ENCODE data around the gene PLXND1.
"Not testable (repeated sequence)": the region's sequence is repeated elsewhere in the genome, so short reads cannot be mapped to it uniquely, and the experiment has no call there.

The PLXND1 gene

DNA sequence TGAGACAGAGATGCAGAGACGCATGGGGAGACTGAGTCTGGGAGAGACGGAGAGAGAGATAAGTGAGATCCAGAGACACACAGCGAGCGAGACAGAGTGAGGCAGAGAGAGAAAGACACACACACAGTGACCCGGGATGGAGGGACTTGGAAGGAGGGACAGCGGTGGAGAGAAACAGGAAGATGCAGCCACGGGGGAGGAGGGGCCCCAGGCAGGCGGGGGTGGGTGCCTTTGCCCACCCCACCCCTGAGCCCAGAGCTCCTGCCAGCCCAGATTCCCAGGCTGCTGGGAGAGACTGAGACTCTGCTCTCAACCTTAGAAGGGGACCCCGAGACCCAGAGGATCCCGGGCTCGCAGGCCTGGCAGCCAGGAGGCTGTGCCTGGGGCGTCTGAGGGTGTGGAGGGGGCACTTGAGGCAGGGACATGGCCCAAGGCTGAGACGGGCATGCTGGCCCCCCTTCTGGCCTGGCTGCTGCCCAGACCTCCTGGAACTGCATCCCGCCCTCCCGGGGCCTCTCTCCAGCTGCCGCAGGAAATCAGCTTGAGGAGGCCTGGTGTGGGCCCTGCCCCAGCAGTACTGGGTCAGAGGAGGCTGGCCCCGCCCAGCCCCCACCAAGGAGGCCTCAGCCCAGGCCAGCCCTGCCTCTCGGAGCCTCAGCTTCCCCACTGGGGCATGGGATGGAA, 45.4 kb downstream of the PLXND1 start:
- DNase-seq = no peak

DNA sequence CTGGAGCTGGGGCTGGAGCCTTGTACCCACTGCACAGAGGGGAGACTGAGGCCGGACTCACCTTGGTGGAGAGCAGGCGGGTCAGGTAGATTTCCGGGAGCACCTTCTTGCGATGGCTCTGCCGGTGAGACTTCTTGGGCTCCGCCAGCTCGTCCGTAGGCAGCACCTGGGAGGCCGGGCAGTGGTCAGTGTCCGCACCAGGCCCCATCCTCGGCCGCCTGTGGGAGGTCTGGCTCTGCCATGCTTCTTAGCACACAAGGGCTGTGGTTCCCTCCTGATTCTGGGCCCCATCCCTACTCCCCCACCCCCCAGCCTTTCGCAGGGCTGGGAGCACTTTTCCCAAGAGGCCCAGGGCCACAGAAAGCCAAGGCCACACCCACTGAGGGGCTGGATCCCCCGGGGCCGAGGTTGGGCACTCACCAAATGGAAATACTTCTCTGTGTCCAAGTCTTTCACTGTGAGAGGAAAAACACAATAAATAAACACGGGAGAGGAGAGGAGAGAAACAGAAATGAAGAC, 46.1 kb downstream of the PLXND1 start:
- DNase-seq = no peak

DNA sequence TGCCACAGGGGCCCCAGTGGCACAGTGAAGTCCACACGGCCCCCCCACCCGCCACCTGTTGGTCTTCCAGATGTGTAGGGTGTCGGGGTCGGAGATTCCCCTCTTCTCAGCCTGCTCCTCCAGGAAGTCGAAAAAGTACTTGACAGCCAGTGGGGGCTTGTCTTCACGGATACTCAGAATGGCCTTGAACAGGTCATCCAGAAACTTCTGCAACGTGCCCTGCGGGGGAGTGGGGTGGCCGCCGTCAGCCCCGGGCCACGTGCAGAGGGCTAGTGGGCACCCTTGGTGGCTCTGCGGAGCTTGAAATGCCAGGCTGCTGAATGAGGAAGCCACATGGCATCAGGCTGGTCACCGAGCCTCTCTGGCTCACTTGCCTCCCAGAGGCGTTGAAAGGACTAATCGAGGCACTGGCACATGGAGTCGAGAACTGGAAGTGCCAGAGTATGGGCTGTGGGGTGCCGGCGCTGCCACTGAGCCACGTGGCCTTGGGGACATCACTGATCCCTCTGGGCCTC, 46.9 kb downstream of the PLXND1 start:
- DNase-seq = no peak

GRCh38 chr3:129558772-129559564, 47.5 kb downstream of the PLXND1 start:
- no peak for DNase-seq

- DNase-seq = peak; percentile 6
Observed at GRCh38 chr3:129558081-129558771, 48.2 kb downstream of the PLXND1 start.

- no peak for DNase-seq
Observed at GRCh38 chr3:129557548-129557894, 49.0 kb downstream of the PLXND1 start.

DNA sequence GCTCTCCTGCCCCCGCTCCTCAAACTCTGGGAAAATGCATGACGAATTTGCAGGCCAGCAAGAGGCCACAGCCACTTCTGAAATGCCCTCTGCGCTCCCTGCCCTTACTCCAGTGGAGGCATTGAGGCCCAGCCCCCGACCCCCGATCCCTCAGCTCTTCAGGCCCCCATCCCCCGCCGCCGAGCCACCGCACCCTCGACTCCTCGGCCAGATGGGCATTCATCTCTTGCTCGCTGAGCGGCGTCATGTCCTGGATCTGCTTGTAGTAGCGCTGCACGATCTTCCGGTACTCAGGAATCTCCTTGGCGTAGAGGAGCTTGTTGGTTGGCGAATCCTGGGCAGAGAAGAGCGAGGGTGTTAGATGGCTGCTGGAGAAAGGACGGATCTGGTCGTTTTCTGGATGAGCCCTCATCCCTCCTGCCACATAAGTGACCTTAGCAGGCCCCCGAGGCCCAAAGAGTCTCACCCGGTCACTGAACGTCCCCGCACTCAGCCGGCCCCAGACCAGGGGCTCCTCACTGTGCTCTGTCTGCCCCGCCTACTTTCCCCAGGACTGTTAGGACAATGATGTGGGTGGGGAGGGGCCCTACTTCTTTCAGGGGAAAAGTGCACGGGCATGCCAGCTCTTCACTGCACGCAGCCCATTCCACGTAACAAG, 49.5 kb downstream of the PLXND1 start:
- DNase-seq = no peak

DNA sequence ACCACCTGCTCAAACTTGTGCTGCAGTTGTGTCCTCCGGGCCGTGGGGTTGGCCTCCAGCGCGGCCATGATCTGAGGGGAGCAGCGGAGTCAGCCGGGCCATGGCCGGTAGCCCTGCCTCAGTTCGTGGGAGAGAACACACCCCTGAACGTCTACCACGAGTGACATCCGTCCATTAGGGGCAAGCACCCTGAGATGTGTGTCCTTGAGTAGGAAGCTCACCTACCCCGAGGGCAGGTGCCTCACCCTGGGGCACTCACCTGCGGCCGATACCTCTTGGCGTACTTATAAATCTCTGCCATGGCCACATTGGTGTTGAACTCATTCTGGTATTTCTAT, 50.1 kb downstream of the PLXND1 start:
- DNase-seq = no peak

DNA sequence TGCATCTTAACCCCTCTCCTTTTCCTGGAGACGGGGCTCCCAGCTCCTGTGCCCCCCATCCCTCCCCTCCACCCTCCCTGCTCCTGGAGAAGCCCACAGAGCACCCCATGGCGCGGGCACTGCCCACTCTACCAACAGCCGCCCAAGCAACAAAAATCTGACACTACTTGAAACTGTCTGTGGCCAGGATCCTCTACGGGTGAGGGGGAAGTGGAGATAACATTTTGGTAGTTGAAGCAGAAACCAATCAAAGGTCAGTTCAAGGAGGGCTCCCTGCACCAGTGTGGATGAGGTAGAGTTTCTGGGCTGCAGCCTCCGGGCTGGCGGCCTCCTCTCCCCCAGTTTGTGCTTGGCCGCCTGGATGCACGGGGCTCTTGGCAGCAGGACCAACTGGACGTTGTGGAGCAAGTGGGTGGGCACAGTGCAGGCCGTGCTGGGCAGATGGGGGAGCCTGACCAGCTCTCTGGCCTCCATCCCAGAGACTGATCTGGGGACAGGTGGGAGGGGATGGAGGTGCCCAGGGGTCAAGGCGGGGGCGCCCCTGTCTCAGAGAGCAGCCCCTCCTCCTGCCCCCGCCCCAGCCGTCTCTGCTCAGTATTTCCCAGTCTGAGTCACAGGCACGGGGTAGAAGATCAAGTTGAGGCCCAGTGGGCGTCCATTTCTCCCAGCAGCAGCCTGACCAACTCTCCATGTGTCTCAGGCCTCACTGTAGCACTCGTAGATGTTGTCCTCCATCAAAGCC, 50.7 kb downstream of the PLXND1 start:
- DNase-seq = no peak

DNA sequence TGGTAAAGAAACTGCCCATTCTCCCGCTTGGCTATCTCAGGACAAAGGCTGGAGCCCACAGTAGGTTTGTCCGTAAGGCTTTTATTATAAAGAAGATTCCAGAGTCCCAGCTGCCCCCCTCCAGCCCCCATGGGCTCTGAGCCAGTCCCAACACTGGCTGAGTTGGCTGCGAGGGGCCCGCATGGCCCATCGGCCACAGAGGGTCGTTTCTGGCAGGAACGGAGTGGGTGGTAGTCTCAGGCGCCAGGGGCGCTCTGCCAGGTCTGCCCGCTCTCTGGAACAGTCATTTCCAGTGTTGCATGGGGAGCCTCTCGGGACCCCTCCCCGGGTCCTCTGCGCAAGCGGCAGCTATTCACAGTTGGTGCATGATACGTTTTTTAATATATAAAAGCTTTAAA, 51.3 kb downstream of the PLXND1 start:
- DNase-seq = no peak

DNA sequence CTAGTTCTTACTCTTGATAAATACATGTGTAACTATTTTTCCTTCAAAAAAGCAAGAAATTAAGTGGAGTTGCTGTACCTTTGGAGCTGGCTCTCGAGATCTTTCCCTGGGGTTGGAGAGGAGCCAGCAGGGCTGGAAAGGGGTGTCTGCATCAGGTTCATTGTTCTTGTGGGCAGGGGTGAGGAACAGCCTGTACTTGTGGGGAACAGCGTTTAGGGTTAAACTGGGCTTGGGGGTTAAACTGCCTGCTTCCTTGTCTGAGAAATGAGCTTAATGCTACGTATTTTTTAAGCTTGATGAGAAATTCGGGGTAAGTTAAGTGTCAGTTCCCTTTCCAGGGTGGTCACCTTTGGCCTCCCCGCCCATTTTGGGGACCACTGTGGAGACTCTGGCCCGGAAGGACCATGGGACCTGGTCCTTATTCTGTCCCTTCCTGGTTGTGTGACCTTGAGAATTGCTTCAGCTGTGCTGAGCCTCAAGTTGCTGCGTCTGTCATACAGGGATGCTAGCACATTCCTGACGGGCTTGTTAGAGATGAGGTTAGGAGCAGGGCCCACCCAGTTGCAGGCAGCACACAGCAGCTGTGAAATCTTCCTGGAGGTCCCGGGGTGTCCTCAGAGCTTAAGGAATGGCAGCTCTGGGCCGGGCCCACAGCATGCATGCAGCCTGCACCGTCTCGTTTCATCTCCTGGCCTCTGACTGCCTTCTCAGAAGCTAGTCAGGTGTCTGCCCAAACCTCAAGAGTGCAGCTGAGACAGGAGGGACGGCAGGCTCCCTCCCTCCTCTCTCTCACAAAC, 51.9 kb downstream of the PLXND1 start:
- no peak for DNase-seq

DNA sequence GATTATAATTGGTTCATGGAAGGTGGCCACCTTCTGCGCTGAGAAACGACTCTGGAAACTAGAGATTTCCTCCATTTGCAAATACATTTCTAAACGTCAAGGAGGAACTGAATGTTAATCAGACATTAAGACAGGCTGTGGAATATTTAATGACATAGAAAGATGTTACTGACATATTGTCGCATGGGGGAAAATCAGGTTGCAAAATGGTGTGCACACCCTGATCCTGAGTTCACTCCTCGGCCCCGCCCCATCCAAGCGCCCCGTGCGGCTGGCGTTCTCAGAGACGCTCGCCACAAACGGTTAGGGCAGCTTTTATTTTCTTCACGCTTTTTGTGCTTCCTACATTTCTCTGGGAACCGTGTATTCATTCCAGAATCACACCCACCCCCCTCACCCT, 52.8 kb downstream of the PLXND1 start:
- DNase-seq = peak; percentile 7

DNA sequence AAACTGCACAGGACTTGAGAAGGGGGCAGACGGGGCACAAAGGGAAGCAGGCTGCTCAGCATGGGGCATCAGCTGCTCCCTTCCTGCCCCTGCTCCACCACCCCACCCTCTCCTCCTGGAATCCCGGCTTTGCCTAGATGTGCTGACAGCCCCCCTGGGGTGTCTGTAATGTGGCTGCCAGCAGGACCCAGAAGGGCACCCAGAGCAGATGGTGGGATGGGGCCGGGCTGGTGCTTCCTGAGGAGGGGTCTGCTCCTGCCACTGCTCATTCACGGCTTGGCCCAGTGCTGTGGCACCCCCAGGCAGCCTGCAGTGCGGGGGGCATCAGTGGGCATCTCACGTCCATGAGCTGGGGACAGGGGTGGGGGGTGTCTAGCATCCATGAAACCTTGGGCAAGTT, 53.3 kb downstream of the PLXND1 start:
- DNase-seq = no peak

DNA sequence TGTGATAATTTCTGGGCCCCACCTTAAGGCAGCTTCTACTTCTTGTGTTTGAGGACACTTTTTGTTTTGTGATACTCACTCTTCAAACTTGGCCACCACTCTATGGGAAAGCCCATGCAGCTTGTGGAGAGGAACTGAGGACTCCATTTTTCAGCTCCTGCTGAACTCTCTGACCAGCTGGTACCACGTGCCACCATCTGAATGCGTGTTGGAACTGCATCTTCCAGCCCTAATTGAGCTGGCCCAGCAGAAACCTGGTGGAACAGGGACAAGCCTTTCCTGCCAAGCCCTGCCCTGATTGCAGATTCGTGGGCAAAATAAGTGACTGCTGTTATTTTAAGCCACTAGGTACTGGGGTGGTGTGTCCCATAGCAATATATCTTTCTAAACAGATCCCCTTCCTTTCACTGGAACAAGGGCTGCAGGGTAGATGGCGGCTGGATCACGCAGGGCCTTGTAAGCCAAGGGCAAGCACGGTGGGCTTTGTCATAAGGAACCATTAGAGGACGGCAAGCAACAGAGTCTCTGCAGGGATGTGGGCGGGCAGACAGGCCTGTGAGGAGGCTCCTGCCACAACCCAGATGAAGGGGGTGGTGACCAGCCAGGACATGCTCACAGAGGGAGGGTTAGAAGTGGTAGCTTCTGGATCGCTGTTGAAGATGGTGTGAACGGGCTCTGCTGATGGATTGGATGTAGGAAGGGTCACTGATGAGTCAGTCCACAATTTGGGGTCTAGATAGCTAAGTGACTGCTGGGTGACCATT, 54.0 kb downstream of the PLXND1 start:
- DNase-seq = no peak

GRCh38 chr3:129549805-129550204, 56.7 kb downstream of the PLXND1 start:
- DNase-seq = no peak

DNA sequence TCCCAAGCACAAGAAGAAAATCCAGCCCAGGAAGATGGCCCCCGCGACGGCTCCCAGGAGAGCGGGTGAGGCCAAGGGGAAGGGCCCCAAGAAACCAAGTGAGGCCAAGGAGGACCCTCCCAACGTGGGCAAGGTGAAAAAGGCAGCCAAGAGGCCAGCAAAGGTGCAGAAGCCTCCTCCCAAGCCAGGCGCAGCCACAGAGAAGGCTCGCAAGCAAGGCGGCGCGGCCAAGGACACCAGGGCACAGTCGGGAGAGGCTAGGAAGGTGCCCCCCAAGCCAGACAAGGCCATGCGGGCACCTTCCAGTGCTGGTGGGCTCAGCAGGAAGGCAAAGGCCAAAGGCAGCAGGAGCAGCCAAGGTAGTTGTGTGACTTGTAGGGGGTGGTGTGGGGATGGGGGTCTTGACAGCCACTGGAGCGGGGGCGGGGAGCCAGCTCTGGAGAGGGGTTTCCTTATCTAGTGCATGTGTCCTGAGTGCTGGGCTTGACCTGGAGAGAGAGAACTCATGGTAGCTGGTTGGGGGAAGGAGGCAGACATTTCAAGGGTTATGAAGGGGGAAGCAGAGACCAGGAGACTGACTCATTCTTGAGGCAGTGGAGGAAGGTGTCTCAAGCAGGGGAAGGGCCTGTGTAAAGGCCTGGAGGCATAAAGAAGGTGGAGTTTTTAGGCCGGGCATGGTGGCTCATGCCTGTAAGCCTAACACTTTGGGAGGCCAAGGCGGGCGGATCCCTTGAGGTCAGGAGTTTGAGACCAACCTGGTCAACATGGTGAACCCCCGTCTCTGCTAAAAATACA, 57.3 kb downstream of the PLXND1 start:
- no peak for DNase-seq

- DNase-seq = no peak
Observed at GRCh38 chr3:129548104-129548965, 58.1 kb downstream of the PLXND1 start.

GRCh38 chr3:129547241-129547640, 59.2 kb downstream of the PLXND1 start:
- no peak for DNase-seq

GRCh38 chr3:129545951-129546350, 60.5 kb downstream of the PLXND1 start:
- DNase-seq = not testable (repeated sequence)
